ENCODE results near the gene OLR1. TPM values are rescaled to one million over a fixed set of nuclear protein-coding genes. Genes with fewer than 3 reads are reported as not detected.
"Not testable (repeated sequence)": the region's sequence is repeated elsewhere in the genome, so short reads cannot be mapped to it uniquely, and the experiment has no call there.

Gene OLR1
- total RNA-seq (2021) (not detected in 2 replicates), Bru-seq, nascent RNA (percentile 6 among the genes with signal in this experiment), BruChase-seq, experiment 1, labeled RNA remaining after a 2-hour chase (percentile 10 among the genes with signal in this experiment), BruChase-seq, experiment 2, labeled RNA remaining after a 6-hour chase (percentile 14 among the genes with signal in this experiment)
- long read RNA-seq, result 0 reads

- H3K36me3 ChIP-seq (ENCODE audit: insufficient read depth, low read length, poor library complexity, severe bottlenecking), result no peaks in the 10 kb centered on the region
- no peaks in the 10 kb centered on the region for H3K9me3 ChIP-seq (ENCODE audit: low read depth, low read length, poor library complexity, severe bottlenecking)
- no TSS peak for BruUV-seq (replicated peaks)
- ChIA-PET POLR2A (ENCODE audit: low non-redundant PET) (no interaction called here), CTCF (no interaction called here)
- H3K4me3 ChIP-seq (ENCODE audit: low read depth, low read length, poor library complexity, severe bottlenecking), result no peak within 1 kb of the TSS
- H3K27ac ChIP-seq (ENCODE audit: low read depth, low read length, poor library complexity, severe bottlenecking), result no peak within 1 kb of the TSS
- no peaks in the 10 kb centered on the region for H3K4me1 ChIP-seq (ENCODE audit: insufficient read depth, low read length, poor library complexity, severe bottlenecking)
- DNase-seq (ENCODE audit: low spot score), result no peak
- intact Hi-C loops (cut with micrococcal nuclease; ENCODE audit: unreplicated experiment), result no loop called here
- TF ChIP-seq EZH2 (IDR thresholded peaks at IDR 0.05; ENCODE audit: borderline replicate concordance, low read depth, low read length, poor library complexity, severe bottlenecking) (no peak), CTCF (conservative IDR thresholded peaks at IDR 0.05; ENCODE audit: low read depth, low read length) (no peak)
- H3K27me3 ChIP-seq (replicated peaks; ENCODE audit: insufficient read depth, low read depth, low read length, poor library complexity), result no peaks in the 10 kb centered on the region
These were observed at the start of gene OLR1 for GRCh38 chr12:10171973-10172728. OLR1 (minus strand) TSS chr12:10172132; CDS start chr12:10172077, 55 bp downstream.

- Histone ChIP-seq H3K4me3 (ENCODE audit: low read depth, low read length, poor library complexity, severe bottlenecking) (no peak overlapping the region), H3K27ac (ENCODE audit: low read depth, low read length, poor library complexity, severe bottlenecking) (no peak overlapping the region), H3K9me3 (ENCODE audit: low read depth, low read length, poor library complexity, severe bottlenecking) (no peaks in the 10 kb centered on the region), H3K36me3 (ENCODE audit: insufficient read depth, low read length, poor library complexity, severe bottlenecking) (peaks cover 58% of the 10 kb centered on the region), H3K27me3 (replicated peaks; ENCODE audit: insufficient read depth, low read depth, low read length, poor library complexity) (no peaks in the 10 kb centered on the region), H3K4me1 (ENCODE audit: insufficient read depth, low read length, poor library complexity, severe bottlenecking) (no peaks in the 10 kb centered on the region)
- no peak for DNase-seq (ENCODE audit: low spot score)
- ChIA-PET POLR2A (ENCODE audit: low non-redundant PET) (no interaction called here), CTCF (no interaction called here)
- TF ChIP-seq EZH2 (IDR thresholded peaks at IDR 0.05; ENCODE audit: borderline replicate concordance, low read depth, low read length, poor library complexity, severe bottlenecking) (no peak), CTCF (conservative IDR thresholded peaks at IDR 0.05; ENCODE audit: low read depth, low read length) (no peak)
- intact Hi-C loops (cut with micrococcal nuclease; ENCODE audit: unreplicated experiment), result no loop called here
- BruUV-seq (replicated peaks), result no TSS peak
These were observed 48.6 kb upstream of the OLR1 start for GRCh38 chr12:10220398-10221077.

- no peaks in the 10 kb centered on the region for H3K9me3 ChIP-seq (ENCODE audit: low read depth, low read length, poor library complexity, severe bottlenecking)
- no peaks in the 10 kb centered on the region for H3K27me3 ChIP-seq (replicated peaks; ENCODE audit: insufficient read depth, low read depth, low read length, poor library complexity)
- peaks cover 46% of the 10 kb centered on the region for H3K36me3 ChIP-seq (ENCODE audit: insufficient read depth, low read length, poor library complexity, severe bottlenecking)
- no peak overlapping the region for H3K4me3 ChIP-seq (ENCODE audit: low read depth, low read length, poor library complexity, severe bottlenecking)
- no TSS peak for BruUV-seq (replicated peaks)
- no peak for TF ChIP-seq EZH2 (IDR thresholded peaks at IDR 0.05; ENCODE audit: borderline replicate concordance, low read depth, low read length, poor library complexity, severe bottlenecking)
- no peak overlapping the region for H3K27ac ChIP-seq (ENCODE audit: low read depth, low read length, poor library complexity, severe bottlenecking)
- ChIA-PET CTCF (no interaction called here), POLR2A (ENCODE audit: low non-redundant PET) (interaction anchor here (0.6 kb wide), 1 partner anchor 235 kb away, joined by 3 read pairs; no protein-coding TSS in a partner anchor)
- intact Hi-C loops (cut with micrococcal nuclease; ENCODE audit: unreplicated experiment), result no loop called here
- H3K4me1 ChIP-seq (ENCODE audit: insufficient read depth, low read length, poor library complexity, severe bottlenecking), result peaks cover 7% of the 10 kb centered on the region
- no peak for DNase-seq (ENCODE audit: low spot score)
These were observed 46.1 kb upstream of the OLR1 start for GRCh38 chr12:10218021-10218420.

GRCh38 chr12:10215946-10216345 lies 44.0 kb upstream of the OLR1 start:
- H3K4me1 ChIP-seq (ENCODE audit: insufficient read depth, low read length, poor library complexity, severe bottlenecking); H3K27ac ChIP-seq (ENCODE audit: low read depth, low read length, poor library complexity, severe bottlenecking); DNase-seq (ENCODE audit: low spot score); POLR2A ChIA-PET (ENCODE audit: low non-redundant PET); BruUV-seq (replicated peaks); H3K9me3 ChIP-seq (ENCODE audit: low read depth, low read length, poor library complexity, severe bottlenecking); intact Hi-C loops (cut with micrococcal nuclease; ENCODE audit: unreplicated experiment); H3K27me3 ChIP-seq (replicated peaks; ENCODE audit: insufficient read depth, low read depth, low read length, poor library complexity); H3K4me3 ChIP-seq (ENCODE audit: low read depth, low read length, poor library complexity, severe bottlenecking); CTCF ChIA-PET: not testable (repeated sequence)
- H3K36me3 ChIP-seq (ENCODE audit: insufficient read depth, low read length, poor library complexity, severe bottlenecking), result peaks cover 26% of the 10 kb centered on the region
